Measurements from ENCODE around the gene NTM.

DNA sequence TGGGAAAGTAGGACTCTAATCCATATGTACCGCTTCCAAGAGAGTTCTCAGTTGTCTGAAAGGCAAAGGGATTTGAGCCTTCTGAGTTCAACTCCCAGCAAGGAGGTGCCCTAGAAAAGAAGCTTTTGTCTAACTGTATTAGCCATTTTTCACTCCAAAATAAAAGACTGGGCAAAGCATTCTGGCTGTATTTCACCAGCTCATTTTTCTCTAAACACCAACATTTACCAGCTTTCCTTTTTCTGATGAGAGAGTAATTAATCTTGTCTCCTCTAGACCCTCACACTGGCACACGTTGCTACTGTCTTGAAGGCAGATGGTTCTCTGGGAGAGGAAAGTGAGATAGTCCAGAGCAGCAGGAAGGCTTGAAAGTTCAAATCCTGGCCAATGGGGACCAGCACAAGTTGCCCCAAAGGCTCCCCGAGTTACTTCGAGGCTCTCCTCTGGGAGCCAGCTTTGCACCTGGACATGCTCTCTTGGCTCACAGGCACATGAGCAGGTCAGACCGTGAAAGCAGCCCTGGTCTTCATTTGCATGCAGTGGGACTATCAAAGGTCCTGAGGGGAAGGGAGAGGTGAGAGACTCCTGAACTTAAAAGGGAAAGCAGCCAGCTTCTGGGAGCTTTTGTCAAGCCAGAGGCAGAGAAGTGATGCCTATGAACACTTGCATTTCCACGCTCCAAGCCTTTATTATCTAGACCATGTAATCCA lies 100.0 kb downstream of the NTM start:
- TF ChIP-seq, protein P1, sequence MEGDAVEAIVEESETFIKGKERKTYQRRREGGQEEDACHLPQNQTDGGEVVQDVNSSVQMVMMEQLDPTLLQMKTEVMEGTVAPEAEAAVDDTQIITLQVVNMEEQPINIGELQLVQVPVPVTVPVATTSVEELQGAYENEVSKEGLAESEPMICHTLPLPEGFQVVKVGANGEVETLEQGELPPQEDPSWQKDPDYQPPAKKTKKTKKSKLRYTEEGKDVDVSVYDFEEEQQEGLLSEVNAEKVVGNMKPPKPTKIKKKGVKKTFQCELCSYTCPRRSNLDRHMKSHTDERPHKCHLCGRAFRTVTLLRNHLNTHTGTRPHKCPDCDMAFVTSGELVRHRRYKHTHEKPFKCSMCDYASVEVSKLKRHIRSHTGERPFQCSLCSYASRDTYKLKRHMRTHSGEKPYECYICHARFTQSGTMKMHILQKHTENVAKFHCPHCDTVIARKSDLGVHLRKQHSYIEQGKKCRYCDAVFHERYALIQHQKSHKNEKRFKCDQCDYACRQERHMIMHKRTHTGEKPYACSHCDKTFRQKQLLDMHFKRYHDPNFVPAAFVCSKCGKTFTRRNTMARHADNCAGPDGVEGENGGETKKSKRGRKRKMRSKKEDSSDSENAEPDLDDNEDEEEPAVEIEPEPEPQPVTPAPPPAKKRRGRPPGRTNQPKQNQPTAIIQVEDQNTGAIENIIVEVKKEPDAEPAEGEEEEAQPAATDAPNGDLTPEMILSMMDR (IDR thresholded peaks at IDR 0.05): no peak
- TF ChIP-seq POLR2A (IDR thresholded peaks at IDR 0.05): no peak

Data from Peyer's patch (tissue), 4 donors.